NCI-H1417 (cell line): ENCODE measurements around the gene RALGPS1.
"Not testable (repeated sequence)": the region's sequence is repeated elsewhere in the genome, so short reads cannot be mapped to it uniquely, and the experiment has no call there.

ENCODE experiments used
- DNase-seq, 3 experiments: peaks; one replicate each; lab custom pipeline; 2025; lab: John Stamatoyannopoulos, UW

Gene RALGPS1

GRCh38 chr9:127155314-127155960 lies 240.9 kb downstream of the RALGPS1 start:
- DNase-seq, result no peak

- DNase-seq, result no peak
These were observed 244.3 kb downstream of the RALGPS1 start for GRCh38 chr9:127158786-127159324.

GRCh38 chr9:127159325-127159801 lies 244.8 kb downstream of the RALGPS1 start:
- peak in 2 of 3 experiments; percentile 53 to 88 for DNase-seq

- DNase-seq, result no peak
These were observed 245.5 kb downstream of the RALGPS1 start for GRCh38 chr9:127159949-127160610.

GRCh38 chr9:127161081-127161624 lies 246.6 kb downstream of the RALGPS1 start:
- no peak for DNase-seq

- no peak for DNase-seq
These were observed 247.7 kb downstream of the RALGPS1 start for GRCh38 chr9:127162046-127162863.

GRCh38 chr9:127162864-127163365 lies 248.3 kb downstream of the RALGPS1 start:
- DNase-seq, result no peak

- DNase-seq, result no peak
These were observed 248.8 kb downstream of the RALGPS1 start for GRCh38 chr9:127163409-127163808.

GRCh38 chr9:127165116-127165515 lies 250.5 kb downstream of the RALGPS1 start:
- no peak for DNase-seq

- no peak for DNase-seq
These were observed 251.5 kb downstream of the RALGPS1 start for GRCh38 chr9:127166111-127166510.

- DNase-seq, result peak in 1 of 3 experiments; percentile 55
These were observed 252.3 kb downstream of the RALGPS1 start for GRCh38 chr9:127166651-127167524.

GRCh38 chr9:127167560-127168326 lies 253.2 kb downstream of the RALGPS1 start:
- DNase-seq, result peak in 1 of 3 experiments; percentile 60

- DNase-seq, result no peak
These were observed 254.4 kb downstream of the RALGPS1 start for GRCh38 chr9:127168756-127169574.

- no peak for DNase-seq
These were observed 254.9 kb downstream of the RALGPS1 start for GRCh38 chr9:127169575-127169883.

GRCh38 chr9:127170103-127170502 lies 255.5 kb downstream of the RALGPS1 start:
- DNase-seq, result no peak

- no peak for DNase-seq
These were observed 256.1 kb downstream of the RALGPS1 start for GRCh38 chr9:127170652-127171051.

GRCh38 chr9:127171348-127171747 lies 256.8 kb downstream of the RALGPS1 start:
- DNase-seq, result not testable (repeated sequence)

GRCh38 chr9:127172066-127172707 lies 257.6 kb downstream of the RALGPS1 start:
- no peak for DNase-seq

- no peak for DNase-seq
These were observed 258.5 kb downstream of the RALGPS1 start for GRCh38 chr9:127173063-127173462.
